ENCODE results near the gene AGPAT2.

DNA sequence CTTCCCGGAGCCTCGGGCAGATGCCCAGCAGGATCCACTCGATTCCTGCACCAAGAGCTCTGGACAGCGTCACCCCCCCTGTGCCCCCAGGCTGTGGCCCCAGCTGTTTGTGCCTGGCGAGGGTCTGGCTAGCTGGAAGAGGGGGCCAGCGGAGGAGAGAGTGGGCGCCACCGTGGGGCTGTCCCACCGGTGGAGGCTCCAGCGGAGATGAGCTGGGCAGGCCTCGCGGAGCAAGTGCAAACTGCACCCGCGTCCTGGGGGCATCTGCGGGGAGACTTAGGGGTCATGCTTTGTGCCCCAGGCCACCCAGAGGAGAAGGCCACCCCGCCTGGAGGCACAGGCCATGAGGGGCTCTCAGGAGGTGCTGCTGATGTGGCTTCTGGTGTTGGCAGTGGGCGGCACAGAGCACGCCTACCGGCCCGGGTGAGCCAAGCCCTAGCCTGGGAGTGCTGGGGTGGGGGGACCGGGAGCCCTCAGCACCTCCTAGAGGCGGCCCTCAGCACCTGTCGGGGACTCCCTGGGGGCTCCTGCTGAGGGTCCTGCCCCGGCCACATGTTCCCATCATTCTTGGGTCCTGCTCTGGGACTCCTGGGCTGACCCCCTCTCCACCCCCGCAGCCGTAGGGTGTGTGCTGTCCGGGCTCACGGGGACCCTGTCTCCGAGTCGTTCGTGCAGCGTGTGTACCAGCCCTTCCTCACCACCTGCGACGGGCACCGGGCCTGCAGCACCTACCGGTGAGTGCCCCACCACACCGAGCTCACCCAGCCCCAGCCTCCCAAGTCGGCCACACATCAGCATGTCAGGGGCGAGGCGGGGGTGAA is 19.1 kb downstream of the AGPAT2 start:
- no peak for TF ChIP-seq POLR2AphosphoS5 (IDR thresholded peaks at IDR 0.05; ENCODE audit: low read depth, low read length)
- TF ChIP-seq, protein P1, sequence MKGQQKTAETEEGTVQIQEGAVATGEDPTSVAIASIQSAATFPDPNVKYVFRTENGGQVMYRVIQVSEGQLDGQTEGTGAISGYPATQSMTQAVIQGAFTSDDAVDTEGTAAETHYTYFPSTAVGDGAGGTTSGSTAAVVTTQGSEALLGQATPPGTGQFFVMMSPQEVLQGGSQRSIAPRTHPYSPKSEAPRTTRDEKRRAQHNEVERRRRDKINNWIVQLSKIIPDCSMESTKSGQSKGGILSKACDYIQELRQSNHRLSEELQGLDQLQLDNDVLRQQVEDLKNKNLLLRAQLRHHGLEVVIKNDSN (IDR thresholded peaks at IDR 0.05; ENCODE audit: borderline replicate concordance, low read depth): no peak
- TF ChIP-seq, protein P2, sequence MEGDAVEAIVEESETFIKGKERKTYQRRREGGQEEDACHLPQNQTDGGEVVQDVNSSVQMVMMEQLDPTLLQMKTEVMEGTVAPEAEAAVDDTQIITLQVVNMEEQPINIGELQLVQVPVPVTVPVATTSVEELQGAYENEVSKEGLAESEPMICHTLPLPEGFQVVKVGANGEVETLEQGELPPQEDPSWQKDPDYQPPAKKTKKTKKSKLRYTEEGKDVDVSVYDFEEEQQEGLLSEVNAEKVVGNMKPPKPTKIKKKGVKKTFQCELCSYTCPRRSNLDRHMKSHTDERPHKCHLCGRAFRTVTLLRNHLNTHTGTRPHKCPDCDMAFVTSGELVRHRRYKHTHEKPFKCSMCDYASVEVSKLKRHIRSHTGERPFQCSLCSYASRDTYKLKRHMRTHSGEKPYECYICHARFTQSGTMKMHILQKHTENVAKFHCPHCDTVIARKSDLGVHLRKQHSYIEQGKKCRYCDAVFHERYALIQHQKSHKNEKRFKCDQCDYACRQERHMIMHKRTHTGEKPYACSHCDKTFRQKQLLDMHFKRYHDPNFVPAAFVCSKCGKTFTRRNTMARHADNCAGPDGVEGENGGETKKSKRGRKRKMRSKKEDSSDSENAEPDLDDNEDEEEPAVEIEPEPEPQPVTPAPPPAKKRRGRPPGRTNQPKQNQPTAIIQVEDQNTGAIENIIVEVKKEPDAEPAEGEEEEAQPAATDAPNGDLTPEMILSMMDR (IDR thresholded peaks at IDR 0.05): no peak
- no peak for TF ChIP-seq TCF12 (IDR thresholded peaks at IDR 0.05)
- TF ChIP-seq FOXM1 (IDR thresholded peaks at IDR 0.05; ENCODE audit: low read depth): no peak
- no peak for TF ChIP-seq EP300 (IDR thresholded peaks at IDR 0.05; ENCODE audit: borderline replicate concordance in 1 of 2, low read depth in 1 of 2, low read length in 1 of 2)
- TF ChIP-seq SIN3A (IDR thresholded peaks at IDR 0.05; ENCODE audit: borderline replicate concordance, low read depth, low read length): no peak
- TF ChIP-seq JUND (IDR thresholded peaks at IDR 0.05): no peak
- TF ChIP-seq EZH2phosphoT487 (IDR thresholded peaks at IDR 0.05; ENCODE audit: borderline replicate concordance, low read depth): no peak
